Measurements from ENCODE around the gene ARHGAP26. TPM values are rescaled to one million over a fixed set of nuclear protein-coding genes. Genes with fewer than 3 reads are reported as not detected.

Gene ARHGAP26
- total and polyA plus RNA-seq, 2 of the 4 experiments (the other 2 are of a cell fraction) = 0.54 to 0.56 TPM

DNA sequence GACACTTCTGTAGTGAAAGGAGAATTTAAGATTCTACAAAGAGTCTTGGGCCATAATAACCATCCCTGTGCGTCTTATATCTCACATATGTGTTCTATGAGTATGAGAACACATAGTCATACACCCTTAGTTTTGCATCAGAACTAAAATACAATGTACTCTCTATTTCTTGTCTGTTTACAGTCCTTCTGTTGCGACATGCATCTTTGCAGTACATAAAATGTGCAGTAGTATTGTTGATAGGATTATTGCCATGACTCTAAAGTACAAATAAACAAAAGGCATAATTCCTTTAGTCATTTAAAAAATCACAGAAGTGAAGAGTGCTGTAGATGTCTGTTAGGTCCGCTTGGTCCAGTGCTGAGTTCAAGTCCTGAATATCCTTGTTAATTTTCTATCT lies 431.4 kb downstream of the ARHGAP26 start:
- Histone ChIP-seq H4K5ac (ENCODE audit: low read depth, low read length) (no peak overlapping the region), H3K9me3 (ENCODE audit: control insufficient read depth, insufficient read depth, low read length) (no peaks in the 10 kb centered on the region), H4K91ac (ENCODE audit: insufficient read depth, low read depth, low read length) (no peak overlapping the region), H2AK5ac (ENCODE audit: low read depth, low read length) (no peak overlapping the region), H2BK15ac (ENCODE audit: low read depth, low read length) (no peak overlapping the region), H3K4ac (ENCODE audit: low read depth, low read length) (no peak overlapping the region), H3K27me3 (ENCODE audit: control insufficient read depth, insufficient read depth, low read length) (no peaks in the 10 kb centered on the region), H3K4me2 (ENCODE audit: low read depth, low read length) (no peak overlapping the region), H3K23ac (ENCODE audit: low read depth, low read length) (no peak overlapping the region), H3K18ac (ENCODE audit: low read depth, low read length) (no peak overlapping the region), H2BK20ac (ENCODE audit: low read depth, low read length) (no peak overlapping the region), H3K56ac (ENCODE audit: extremely low read depth, insufficient read depth, low read length) (no peak overlapping the region), H3K9ac (ENCODE audit: low read depth, low read length) (no peak overlapping the region), H3K36me3 (ENCODE audit: control insufficient read depth, insufficient read depth, low read length) (no peaks in the 10 kb centered on the region), H3K79me1 (ENCODE audit: low read depth in 1 of 2, low read length in 2 of 2) (no peaks in the 10 kb centered on the region), H2BK120ac (ENCODE audit: low read depth, low read length) (no peak overlapping the region), H3K4me1 (ENCODE audit: control insufficient read depth, insufficient read depth, low read length) (peaks cover 6% of the 10 kb centered on the region), H2BK5ac (ENCODE audit: low read depth, low read length, poor library complexity, severe bottlenecking) (no peak overlapping the region), H4K8ac (ENCODE audit: low read depth in 2 of 2, low read length in 2 of 2) (no peak overlapping the region), H3K4me3 (ENCODE audit: insufficient read depth, low read depth, low read length) (no peak overlapping the region), H3K9me1 (ENCODE audit: insufficient read depth, low read length) (peaks cover 4% of the 10 kb centered on the region; the same call in 1 of the 2 replicates), H2AK9ac (replicated peaks; ENCODE audit: low read depth, low read length, poor library complexity) (no peak overlapping the region), H3K27ac (ENCODE audit: insufficient read depth, low read length) (no peak overlapping the region), H4K20me1 (ENCODE audit: insufficient read depth, low read length) (no peaks in the 10 kb centered on the region), H2AFZ (replicated peaks; ENCODE audit: low read length, poor library complexity) (no peak overlapping the region), H3K14ac (replicated peaks; ENCODE audit: low read depth, low read length) (no peak overlapping the region)
- no TSS peak for BruUV-seq (replicated peaks)
- ChIA-PET CTCF (no interaction called here), POLR2A (ENCODE audit: unreplicated experiment) (no interaction called here)
- peak; percentile 75 for DNase-seq
- in situ Hi-C loops (cut with MboI; ENCODE audit: low sequenced_read_pairs) = no loop called here
- ATAC-seq (ENCODE audit: low read depth) = no peak
- dilution Hi-C loops (cut with HindIII; ENCODE audit: low sequenced_read_pairs, unreplicated experiment) = no loop called here
- intact Hi-C loops (cut with micrococcal nuclease) = loop anchor here (10.0 kb wide), 1 partner anchor 623 kb away; no protein-coding TSS in a partner anchor
- no CpG with 5 or more reads among the region's 3 CpGs for WGBS, 2 experiments (ENCODE audit: extremely low coverage in 2 of 2, insufficient read length in 1 of 2)
- TF ChIP-seq RCOR1 (IDR thresholded peaks at IDR 0.05; ENCODE audit: insufficient replicate concordance, low read length) = no peak
- TF ChIP-seq, protein P1, sequence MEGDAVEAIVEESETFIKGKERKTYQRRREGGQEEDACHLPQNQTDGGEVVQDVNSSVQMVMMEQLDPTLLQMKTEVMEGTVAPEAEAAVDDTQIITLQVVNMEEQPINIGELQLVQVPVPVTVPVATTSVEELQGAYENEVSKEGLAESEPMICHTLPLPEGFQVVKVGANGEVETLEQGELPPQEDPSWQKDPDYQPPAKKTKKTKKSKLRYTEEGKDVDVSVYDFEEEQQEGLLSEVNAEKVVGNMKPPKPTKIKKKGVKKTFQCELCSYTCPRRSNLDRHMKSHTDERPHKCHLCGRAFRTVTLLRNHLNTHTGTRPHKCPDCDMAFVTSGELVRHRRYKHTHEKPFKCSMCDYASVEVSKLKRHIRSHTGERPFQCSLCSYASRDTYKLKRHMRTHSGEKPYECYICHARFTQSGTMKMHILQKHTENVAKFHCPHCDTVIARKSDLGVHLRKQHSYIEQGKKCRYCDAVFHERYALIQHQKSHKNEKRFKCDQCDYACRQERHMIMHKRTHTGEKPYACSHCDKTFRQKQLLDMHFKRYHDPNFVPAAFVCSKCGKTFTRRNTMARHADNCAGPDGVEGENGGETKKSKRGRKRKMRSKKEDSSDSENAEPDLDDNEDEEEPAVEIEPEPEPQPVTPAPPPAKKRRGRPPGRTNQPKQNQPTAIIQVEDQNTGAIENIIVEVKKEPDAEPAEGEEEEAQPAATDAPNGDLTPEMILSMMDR (conservative IDR thresholded peaks at IDR 0.05; ENCODE audit: low read depth, low read length) = no peak
- no peak for TF ChIP-seq MAFK (IDR thresholded peaks at IDR 0.05; ENCODE audit: low read depth, low read length)
- no peak for TF ChIP-seq RAD21 (IDR thresholded peaks at IDR 0.05; ENCODE audit: low read length)
- TF ChIP-seq FOS (IDR thresholded peaks at IDR 0.05; ENCODE audit: low read depth, low read length) = no peak
- TF ChIP-seq CEBPB (IDR thresholded peaks at IDR 0.05; ENCODE audit: low read depth, low read length) = peak; percentile 96
- no peak for TF ChIP-seq MAZ (IDR thresholded peaks at IDR 0.05; ENCODE audit: borderline replicate concordance, low read depth, low read length)
- TF ChIP-seq NFE2L2 (IDR thresholded peaks at IDR 0.05; ENCODE audit: low read depth, low read length) = no peak
